H54 (cell line): ENCODE data around the gene ZCCHC8.
"Not testable (repeated sequence)": the region's sequence is repeated elsewhere in the genome, so short reads cannot be mapped to it uniquely, and the experiment has no call there.

Experiments
- DNase-seq: peaks from one replicate; pipeline ENCODE4 v3.0.0; 2011; ENCODE audit warnings: low spot score, mixed read lengths; ENCODE audit not compliant: insufficient read length
- FAIRE-seq: peaks from 3 replicates; lab custom pipeline; 2011; peaks lifted over from hg19 to GRCh38; lab: Jason Lieb, UNC
- POLR2A ChIP-seq: IDR thresholded peaks from 2 replicates; pipeline ENCODE4 v1.6.1; 2011; ENCODE audit warnings: low read depth, mild to moderate bottlenecking, low read length

Gene ZCCHC8

GRCh38 chr12:122473543-122474323 lies 27.0 kb downstream of the ZCCHC8 start:
- FAIRE-seq (peak; percentile 62), DNase-seq (peak; percentile 54)
- TF ChIP-seq POLR2A = no peak

GRCh38 chr12:122471324-122472226 lies 29.2 kb downstream of the ZCCHC8 start:
- FAIRE-seq = no peak

GRCh38 chr12:122470576-122470975 lies 30.2 kb downstream of the ZCCHC8 start:
- not testable (repeated sequence) for FAIRE-seq, DNase-seq

More at GRCh38 chr12:122471324-122472226, 29.2 kb downstream of the ZCCHC8 start:
- no peak for DNase-seq
- no peak for TF ChIP-seq POLR2A

GRCh38 chr12:122469856-122470255 lies 30.9 kb downstream of the ZCCHC8 start:
- not testable (repeated sequence) for DNase-seq, FAIRE-seq

GRCh38 chr12:122467983-122468382 lies 32.7 kb downstream of the ZCCHC8 start:
- DNase-seq (no peak), FAIRE-seq (no peak)
- no peak for TF ChIP-seq POLR2A

GRCh38 chr12:122464317-122465042 lies 36.3 kb downstream of the ZCCHC8 start:
- peak; percentile 84 for FAIRE-seq
- DNase-seq = peak; percentile 80

- DNase-seq (no peak), FAIRE-seq (no peak)
- no peak for TF ChIP-seq POLR2A
These were observed 40.1 kb downstream of the ZCCHC8 start for GRCh38 chr12:122460641-122461040.

- no peak for TF ChIP-seq POLR2A
- DNase-seq (no peak), FAIRE-seq (no peak)
These were observed 40.7 kb downstream of the ZCCHC8 start for GRCh38 chr12:122460061-122460460.

- TF ChIP-seq POLR2A = no peak
- DNase-seq (no peak), FAIRE-seq (no peak)
These were observed 41.5 kb downstream of the ZCCHC8 start for GRCh38 chr12:122459211-122459610.

- no peak for FAIRE-seq
These were observed 42.4 kb downstream of the ZCCHC8 start for GRCh38 chr12:122458105-122459035.

GRCh38 chr12:122457627-122458026 lies 43.1 kb downstream of the ZCCHC8 start:
- no peak for TF ChIP-seq POLR2A
- FAIRE-seq (no peak), DNase-seq (no peak)

More at GRCh38 chr12:122458105-122459035, 42.4 kb downstream of the ZCCHC8 start:
- no peak for DNase-seq
- no peak for TF ChIP-seq POLR2A

- FAIRE-seq (no peak), DNase-seq (no peak)
- TF ChIP-seq POLR2A = no peak
These were observed 46.0 kb downstream of the ZCCHC8 start for GRCh38 chr12:122454739-122455138.

- DNase-seq = no peak
- no peak for FAIRE-seq
- TF ChIP-seq POLR2A = no peak
These were observed 46.4 kb downstream of the ZCCHC8 start for GRCh38 chr12:122454250-122454721.
